PC-9 (cell line): ENCODE results near the gene PLA2G12B.

ENCODE experiments used
- EZH2 ChIP-seq: fragments of 200-600 bp; sonication (generic); IDR thresholded peaks from 2 replicates; pipeline ENCODE4 v1.8.0; 2017; ENCODE audit warnings: antibody characterized with exemption, low read depth
- TF ChIP-seq, protein P1 (sequence below): fragments of 200-600 bp; sonication (generic); conservative IDR thresholded peaks from 2 replicates; pipeline ENCODE4 v1.6.1; 2017; ENCODE audit warnings: mixed run types, antibody characterized with exemption, mild to moderate bottlenecking, moderate library complexity

DNA sequence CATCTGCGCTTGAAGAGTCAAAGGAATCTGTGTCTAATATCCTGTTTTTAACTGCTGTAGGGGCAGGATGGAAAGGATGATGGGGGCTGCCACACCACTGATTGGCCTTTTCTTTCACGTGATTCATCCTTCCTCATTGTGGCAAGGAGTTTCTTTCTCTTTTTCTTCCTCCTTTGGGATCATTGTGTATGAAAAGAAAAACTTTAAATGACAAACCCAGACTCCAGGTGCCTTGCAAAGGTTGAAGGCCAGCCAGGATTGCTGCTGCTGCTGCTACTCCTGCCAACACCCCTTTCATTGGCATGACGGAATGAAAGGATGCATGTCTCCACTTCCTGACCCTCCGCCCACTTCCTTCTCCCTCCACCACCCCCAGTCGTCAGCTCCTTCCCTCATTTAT is 67.6 kb downstream of the PLA2G12B start:
- TF ChIP-seq, protein P1, sequence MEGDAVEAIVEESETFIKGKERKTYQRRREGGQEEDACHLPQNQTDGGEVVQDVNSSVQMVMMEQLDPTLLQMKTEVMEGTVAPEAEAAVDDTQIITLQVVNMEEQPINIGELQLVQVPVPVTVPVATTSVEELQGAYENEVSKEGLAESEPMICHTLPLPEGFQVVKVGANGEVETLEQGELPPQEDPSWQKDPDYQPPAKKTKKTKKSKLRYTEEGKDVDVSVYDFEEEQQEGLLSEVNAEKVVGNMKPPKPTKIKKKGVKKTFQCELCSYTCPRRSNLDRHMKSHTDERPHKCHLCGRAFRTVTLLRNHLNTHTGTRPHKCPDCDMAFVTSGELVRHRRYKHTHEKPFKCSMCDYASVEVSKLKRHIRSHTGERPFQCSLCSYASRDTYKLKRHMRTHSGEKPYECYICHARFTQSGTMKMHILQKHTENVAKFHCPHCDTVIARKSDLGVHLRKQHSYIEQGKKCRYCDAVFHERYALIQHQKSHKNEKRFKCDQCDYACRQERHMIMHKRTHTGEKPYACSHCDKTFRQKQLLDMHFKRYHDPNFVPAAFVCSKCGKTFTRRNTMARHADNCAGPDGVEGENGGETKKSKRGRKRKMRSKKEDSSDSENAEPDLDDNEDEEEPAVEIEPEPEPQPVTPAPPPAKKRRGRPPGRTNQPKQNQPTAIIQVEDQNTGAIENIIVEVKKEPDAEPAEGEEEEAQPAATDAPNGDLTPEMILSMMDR, result no peak
- TF ChIP-seq EZH2, result no peak
